Ovary (tissue), 9 donors: Measurements from ENCODE around the gene ROBO2. TPM values are rescaled to one million over a fixed set of nuclear protein-coding genes. Genes with fewer than 3 reads are reported as not detected.

ENCODE experiments used
- DNase-seq, 5 donors: peaks; one replicate each; pipeline ENCODE4 v3.0.0-alpha.2; 2019 to 2020
- H3K27ac ChIP-seq, 2 donors: fragments of 200-600 bp; one replicate each; pipeline versions ENCODE4 v1.5.1 to v1.8.0; 2019 to 2022
- H3K27me3 ChIP-seq: fragments of 200-600 bp; one replicate; pipeline ENCODE4 v1.8.0; 2022
- H3K36me3 ChIP-seq: fragments of 200-600 bp; sonication (generic); one replicate; pipeline ENCODE4 v1.5.1; 2019
- H3K4me1 ChIP-seq: one replicate; pipeline ENCODE4 v1.8.1; 2013; ENCODE audit warnings: mild to moderate bottlenecking, moderate library complexity; ENCODE audit not compliant: insufficient read depth
- H3K4me3 ChIP-seq: fragments of 200-600 bp; sonication (generic); one replicate; pipeline ENCODE4 v1.5.1; 2017
- H3K9me3 ChIP-seq, 2 donors: fragments of 200-600 bp in 1 of 2; sonication (generic) in 1 of 2; one replicate each; pipeline versions ENCODE4 v1.5.1 to v1.8.1; 2013 to 2019; ENCODE audit warnings: mild to moderate bottlenecking in 1 of 2, moderate library complexity in 1 of 2
- CTCF ChIP-seq, 3 donors: fragments of 450-650 bp in 2 of 3; fragments of 200-600 bp in 1 of 3; IDR thresholded peaks; one replicate each; pipeline versions ENCODE4 v1.5.1 to v1.8.0; 2016 to 2022; ENCODE audit warnings: antibody characterized with exemption in 3 of 3, mild to moderate bottlenecking in 1 of 3
- EP300 ChIP-seq: sonication (generic); formaldehyde crosslinking; IDR thresholded peaks from one replicate; pipeline ENCODE4 v1.6.1; 2017; ENCODE audit warnings: antibody characterized with exemption
- POLR2A ChIP-seq: fragments of 450-650 bp; IDR thresholded peaks from one replicate; pipeline ENCODE4 v1.6.1; 2017; ENCODE audit warnings: antibody characterized with exemption, mild to moderate bottlenecking, moderate library complexity
- WGBS, 3 donors: extraction: QIAGEN DNeasy Blood & Tissue Kit in 1 of 3; methylation state at CpG; one replicate each; pipeline versions ENCODE4 v1.1.5 to v1.1.7; 2013 to 2017; 5-methylcytosine and 5-hydroxymethylcytosine counted together
- intact Hi-C, 4 donors: fragments of 100-400 bp; cut with DNase I; formaldehyde crosslinking; loops; one replicate each; pipeline versions ENCODE4 v1.11.0 to v1.15.1; 2022 to 2023
- polyA plus RNA-seq, 2 donors: library from polyadenylated mRNA; stranded (reverse); fragments of 200-250 nt in 1 of 2; fragments of 350-450 nt in 1 of 2; fragmentation: Illumina TruSeq in 1 of 2; extraction: RNeasy Lipid Tissue Mini Kit (QIAGEN cat#74804) in 1 of 2; gene quantifications; one replicate each; pipeline ENCODE4 v1.2.3, GENCODE V29; 2013 to 2014
- total RNA-seq, 7 donors: library from RNA; depleted of rRNA in 2 of 7; stranded (reverse); fragments of >200 nt in 2 of 7; fragmentation: NEBNext Ultra II Directional in 3 of 7; extraction: Animal tissue kit (Norgen Biotek cat#: 25700) in 3 of 7; gene quantifications; one replicate each; pipeline versions ENCODE4 v1.1.0 to v1.2.4, GENCODE V29; 2016 to 2023
- donor health status: DM: no; HTN: no; CAD: no; lungs with moderate emphysema.
- donor health status: DM: no; HTN: no; CAD: no.
- donor health status: Bipolar disorder and iron deficiency.
- donor health status: DM: yes; HTN: yes; CAD: no.
- donor health status: DM: no; HTN: no; CAD: no.
- donor health status: DM: yes; HTN: yes; CAD: no.

Gene ROBO2
- total and polyA plus RNA-seq, 9 donors, result 3.4 to 14.8 (median 5.6) TPM

- Histone ChIP-seq H3K9me3 (no peaks in the 10 kb centered on the region), H3K4me1 (no peaks in the 10 kb centered on the region), H3K36me3 (no peaks in the 10 kb centered on the region), H3K27me3 (no peaks in the 10 kb centered on the region), H3K4me3 (no peak overlapping the region), H3K27ac (no peak overlapping the region)
- no peak for TF ChIP-seq CTCF (IDR thresholded peaks at IDR 0.05)
- 97% methylated on average over 11 of the region's 11 CpGs for WGBS, 3 donors
- intact Hi-C loops, result no loop called here
- no peak for DNase-seq
These were observed 499.1 kb downstream of the ROBO2 start for GRCh38 chr3:77539014-77539413.

GRCh38 chr3:77539677-77540076 lies 499.8 kb downstream of the ROBO2 start:
- intact Hi-C loops, result no loop called here
- 85 to 98% (median 92%) methylated on average over 2 of the region's 2 CpGs for WGBS, 3 donors
- no peak overlapping the region for H3K27ac ChIP-seq
- no peaks in the 10 kb centered on the region for H3K36me3 ChIP-seq
- no peak overlapping the region for H3K4me3 ChIP-seq
- no peaks in the 10 kb centered on the region for H3K4me1 ChIP-seq
- no peaks in the 10 kb centered on the region for H3K9me3 ChIP-seq
- no peak for TF ChIP-seq POLR2A
- no peaks in the 10 kb centered on the region for H3K27me3 ChIP-seq
- no peak for DNase-seq

- intact Hi-C loops, result no loop called here
- Histone ChIP-seq H3K36me3 (no peaks in the 10 kb centered on the region), H3K27me3 (no peaks in the 10 kb centered on the region), H3K4me3 (no peak overlapping the region), H3K9me3 (no peaks in the 10 kb centered on the region), H3K4me1 (no peaks in the 10 kb centered on the region), H3K27ac (no peak overlapping the region)
- no peak for DNase-seq
- WGBS, 3 donors, result 81 to 89% (median 84%) methylated on average over 4 of the region's 4 CpGs
- TF ChIP-seq CTCF (IDR thresholded peaks at IDR 0.05) (no peak), EP300 (no peak), POLR2A (no peak)
These were observed 501.5 kb downstream of the ROBO2 start for GRCh38 chr3:77541203-77541922.

GRCh38 chr3:77546246-77546645 lies 506.3 kb downstream of the ROBO2 start:
- WGBS, 3 donors, result 6 to 14% (median 6%) methylated on average over 3 of the region's 3 CpGs

More at GRCh38 chr3:77546246-77546645, 506.3 kb downstream of the ROBO2 start:
- Histone ChIP-seq H3K27ac (no peak overlapping the region), H3K9me3 (no peaks in the 10 kb centered on the region), H3K27me3 (no peaks in the 10 kb centered on the region), H3K36me3 (no peaks in the 10 kb centered on the region), H3K4me3 (no peak overlapping the region), H3K4me1 (no peaks in the 10 kb centered on the region)
- TF ChIP-seq POLR2A (no peak), CTCF (IDR thresholded peaks at IDR 0.05) (no peak), EP300 (no peak)
- intact Hi-C loops, result no loop called here
- DNase-seq, result no peak
